ENCODE measurements around the gene WDR54.
"Not testable (repeated sequence)": the region's sequence is repeated elsewhere in the genome, so short reads cannot be mapped to it uniquely, and the experiment has no call there.

The WDR54 gene

GRCh38 chr2:74420006-74420405, 1.5 kb upstream of the WDR54 start:
- no peak overlapping the region for H3K27ac ChIP-seq (ENCODE audit: poor library complexity, severe bottlenecking)
- H3K27me3 ChIP-seq (ENCODE audit: insufficient read depth, poor library complexity, severe bottlenecking), result no peaks in the 10 kb centered on the region
- peaks cover 17% of the 10 kb centered on the region for H3K36me3 ChIP-seq (ENCODE audit: low read depth)
- ATAC-seq (ENCODE audit: low read depth) (no peak), DNase-seq (ENCODE audit: low spot score) (no peak)
- peaks cover 15% of the 10 kb centered on the region for H3K4me1 ChIP-seq (ENCODE audit: insufficient read depth, poor library complexity, severe bottlenecking)
- H3K9me3 ChIP-seq (ENCODE audit: severe bottlenecking), result no peaks in the 10 kb centered on the region
- no peak overlapping the region for H3K4me3 ChIP-seq (ENCODE audit: severe bottlenecking)
- TF ChIP-seq, protein P1, sequence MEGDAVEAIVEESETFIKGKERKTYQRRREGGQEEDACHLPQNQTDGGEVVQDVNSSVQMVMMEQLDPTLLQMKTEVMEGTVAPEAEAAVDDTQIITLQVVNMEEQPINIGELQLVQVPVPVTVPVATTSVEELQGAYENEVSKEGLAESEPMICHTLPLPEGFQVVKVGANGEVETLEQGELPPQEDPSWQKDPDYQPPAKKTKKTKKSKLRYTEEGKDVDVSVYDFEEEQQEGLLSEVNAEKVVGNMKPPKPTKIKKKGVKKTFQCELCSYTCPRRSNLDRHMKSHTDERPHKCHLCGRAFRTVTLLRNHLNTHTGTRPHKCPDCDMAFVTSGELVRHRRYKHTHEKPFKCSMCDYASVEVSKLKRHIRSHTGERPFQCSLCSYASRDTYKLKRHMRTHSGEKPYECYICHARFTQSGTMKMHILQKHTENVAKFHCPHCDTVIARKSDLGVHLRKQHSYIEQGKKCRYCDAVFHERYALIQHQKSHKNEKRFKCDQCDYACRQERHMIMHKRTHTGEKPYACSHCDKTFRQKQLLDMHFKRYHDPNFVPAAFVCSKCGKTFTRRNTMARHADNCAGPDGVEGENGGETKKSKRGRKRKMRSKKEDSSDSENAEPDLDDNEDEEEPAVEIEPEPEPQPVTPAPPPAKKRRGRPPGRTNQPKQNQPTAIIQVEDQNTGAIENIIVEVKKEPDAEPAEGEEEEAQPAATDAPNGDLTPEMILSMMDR (IDR thresholded peaks at IDR 0.05; ENCODE audit: poor library complexity, severe bottlenecking), result no peak

DNA sequence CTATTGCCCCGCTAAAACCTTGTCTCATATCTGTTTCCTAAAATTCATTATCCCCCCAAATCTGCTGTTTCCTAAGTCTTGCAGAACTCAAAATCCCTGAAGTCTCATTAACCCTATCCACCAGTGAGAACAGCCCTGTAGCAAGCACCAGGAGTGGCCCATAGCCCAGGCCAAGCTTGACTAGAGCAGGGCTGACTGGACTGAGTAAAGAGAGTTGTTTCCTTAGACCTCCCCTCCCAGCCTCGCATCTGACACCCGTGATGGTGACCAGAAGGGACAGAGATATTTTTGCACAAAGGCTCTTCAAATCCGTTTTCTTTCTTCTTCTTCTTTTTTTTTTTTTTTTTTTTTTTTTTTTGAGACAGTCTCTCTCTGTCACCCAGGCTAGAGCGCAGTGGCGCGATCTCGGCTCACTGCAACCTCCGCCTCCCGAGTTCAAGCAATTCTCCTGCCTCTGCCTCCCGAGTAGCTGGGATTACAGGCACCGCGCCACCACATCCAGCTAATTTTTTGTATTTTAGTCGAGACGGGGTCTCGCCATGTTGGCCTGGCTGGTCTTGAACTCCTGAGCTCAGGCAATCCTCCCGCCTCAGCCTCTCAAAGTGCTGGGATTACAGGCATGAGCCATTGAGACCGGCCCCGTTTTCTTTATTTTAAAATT, 957 bp upstream of the WDR54 start:
- not testable (repeated sequence) for ATAC-seq (ENCODE audit: low read depth); H3K9me3 ChIP-seq (ENCODE audit: severe bottlenecking); DNase-seq (ENCODE audit: low spot score); H3K27me3 ChIP-seq (ENCODE audit: insufficient read depth, poor library complexity, severe bottlenecking)
- Histone ChIP-seq H3K4me1 (ENCODE audit: insufficient read depth, poor library complexity, severe bottlenecking) (peaks cover 21% of the 10 kb centered on the region), H3K4me3 (ENCODE audit: severe bottlenecking) (peak overlapping the region; percentile 57), H3K36me3 (ENCODE audit: low read depth) (peaks cover 20% of the 10 kb centered on the region), H3K27ac (ENCODE audit: poor library complexity, severe bottlenecking) (peak overlapping the region; percentile 92)

DNA sequence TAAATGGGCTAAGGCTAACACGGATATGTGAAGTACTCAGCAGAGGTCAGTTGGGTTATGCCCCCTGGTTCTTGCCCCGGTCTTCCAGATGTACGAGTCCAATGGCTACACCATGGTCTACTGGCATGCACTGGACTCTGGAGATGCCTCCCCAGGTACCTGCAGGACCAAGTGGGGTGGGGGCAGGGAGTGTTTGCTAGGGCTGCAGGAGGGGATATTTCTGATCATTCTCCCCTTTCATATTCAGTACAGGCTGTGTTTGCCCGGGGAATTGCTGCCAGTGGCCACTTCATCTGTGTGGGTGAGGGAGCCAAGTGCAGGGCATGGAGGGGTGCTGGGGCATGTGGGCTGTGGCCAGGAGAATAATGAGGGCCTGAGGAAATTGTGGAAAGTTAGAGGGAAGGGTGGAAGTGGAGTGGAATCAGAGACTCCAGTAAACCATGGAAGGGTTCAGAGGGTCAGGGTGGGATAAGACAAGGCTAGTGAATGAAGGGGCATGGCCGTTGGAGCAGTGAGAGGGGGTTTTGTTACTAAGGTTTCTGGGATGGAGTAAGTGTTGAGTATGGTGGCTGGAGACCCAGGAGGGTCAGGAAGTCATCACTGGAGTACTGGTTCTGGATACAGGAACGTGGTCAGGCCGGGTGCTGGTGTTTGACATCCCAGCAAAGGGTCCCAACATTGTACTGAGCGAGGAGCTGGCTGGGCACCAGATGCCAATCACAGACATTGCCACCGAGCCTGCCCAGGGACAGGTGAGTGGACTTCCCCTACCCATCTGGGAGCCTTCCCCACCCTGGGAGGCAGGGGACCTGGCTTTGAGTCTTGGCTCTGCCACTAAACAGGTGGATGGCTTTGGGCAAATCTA, 1.9 kb downstream of the WDR54 start:
- no peak overlapping the region for H3K4me3 ChIP-seq (ENCODE audit: severe bottlenecking)
- peak overlapping the region; percentile 92 for H3K27ac ChIP-seq (ENCODE audit: poor library complexity, severe bottlenecking)
- H3K4me1 ChIP-seq (ENCODE audit: insufficient read depth, poor library complexity, severe bottlenecking), result peaks cover 27% of the 10 kb centered on the region
- no peak for DNase-seq (ENCODE audit: low spot score)
- H3K9me3 ChIP-seq (ENCODE audit: severe bottlenecking), result no peaks in the 10 kb centered on the region
- TF ChIP-seq, protein P1 (IDR thresholded peaks at IDR 0.05; ENCODE audit: poor library complexity, severe bottlenecking), result no peak
- no peak for ATAC-seq (ENCODE audit: low read depth)
- H3K36me3 ChIP-seq (ENCODE audit: low read depth), result peaks cover 47% of the 10 kb centered on the region
- no peaks in the 10 kb centered on the region for H3K27me3 ChIP-seq (ENCODE audit: insufficient read depth, poor library complexity, severe bottlenecking)

DNA sequence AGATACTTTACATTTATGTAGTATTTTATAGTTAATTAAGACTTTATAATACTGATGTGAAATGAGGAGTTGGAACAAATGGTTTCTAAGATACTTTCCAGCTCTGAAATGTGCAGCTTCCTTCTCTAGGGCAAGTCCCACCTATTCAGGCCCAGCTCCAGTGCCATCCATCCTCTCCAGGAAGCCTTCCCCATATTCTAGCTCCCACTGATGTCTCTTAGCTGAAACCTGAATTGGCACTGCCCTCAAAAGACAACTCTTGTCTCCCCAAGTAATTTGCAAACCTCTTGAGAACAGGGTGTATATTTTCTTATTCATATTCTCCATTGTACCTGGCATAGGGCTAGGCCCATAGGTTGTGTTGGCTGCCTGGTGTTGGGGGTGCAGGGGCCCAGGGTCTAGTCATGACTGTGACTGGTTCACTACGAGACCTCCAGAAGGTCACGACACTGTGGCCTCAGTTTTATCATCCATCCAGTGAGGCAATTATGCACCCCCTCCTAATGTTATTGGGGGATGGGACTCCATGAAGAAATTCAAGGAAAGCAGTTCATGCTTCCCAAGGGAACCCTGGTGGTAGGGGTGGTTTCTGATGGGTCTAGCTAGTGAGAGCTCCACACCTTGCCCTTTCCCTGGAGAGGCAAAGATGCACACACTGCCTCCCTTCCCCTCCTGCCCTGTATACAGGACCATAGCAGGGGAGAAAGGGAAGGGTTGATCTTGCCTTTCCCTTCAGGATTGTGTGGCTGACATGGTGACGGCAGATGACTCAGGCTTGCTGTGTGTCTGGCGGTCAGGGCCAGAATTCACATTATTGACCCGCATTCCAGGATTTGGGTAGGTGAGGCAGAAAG, 2.8 kb downstream of the WDR54 start:
- DNase-seq (ENCODE audit: low spot score) (no peak), ATAC-seq (ENCODE audit: low read depth) (no peak)
- Histone ChIP-seq H3K4me1 (ENCODE audit: insufficient read depth, poor library complexity, severe bottlenecking) (peaks cover 27% of the 10 kb centered on the region), H3K9me3 (ENCODE audit: severe bottlenecking) (no peaks in the 10 kb centered on the region), H3K4me3 (ENCODE audit: severe bottlenecking) (no peak overlapping the region), H3K36me3 (ENCODE audit: low read depth) (peaks cover 56% of the 10 kb centered on the region), H3K27ac (ENCODE audit: poor library complexity, severe bottlenecking) (peak overlapping the region; percentile 92), H3K27me3 (ENCODE audit: insufficient read depth, poor library complexity, severe bottlenecking) (no peaks in the 10 kb centered on the region)
- TF ChIP-seq, protein P1 (IDR thresholded peaks at IDR 0.05; ENCODE audit: poor library complexity, severe bottlenecking), result no peak

DNA sequence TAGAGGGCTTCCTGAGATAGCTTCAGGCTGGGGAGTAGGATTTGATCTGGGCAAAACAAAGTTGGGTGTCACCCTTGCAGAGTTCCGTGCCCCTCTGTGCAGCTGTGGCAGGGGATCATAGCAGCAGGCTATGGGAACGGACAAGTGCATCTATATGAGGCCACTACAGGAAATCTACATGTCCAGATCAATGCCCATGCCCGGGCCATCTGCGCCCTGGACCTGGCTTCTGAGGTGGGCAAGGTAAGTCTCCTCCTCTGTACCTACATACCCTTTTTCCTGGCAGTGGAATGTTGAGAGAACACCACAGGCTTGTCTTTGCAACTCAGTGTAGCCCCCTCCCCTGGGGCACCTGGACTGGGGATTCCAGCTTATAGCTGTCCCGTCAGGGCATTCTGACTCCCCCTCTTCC, 3.5 kb downstream of the WDR54 start:
- TF ChIP-seq, protein P1 (IDR thresholded peaks at IDR 0.05; ENCODE audit: poor library complexity, severe bottlenecking), result no peak
- H3K36me3 ChIP-seq (ENCODE audit: low read depth), result peaks cover 62% of the 10 kb centered on the region
- DNase-seq (ENCODE audit: low spot score), result no peak
- H3K27me3 ChIP-seq (ENCODE audit: insufficient read depth, poor library complexity, severe bottlenecking), result no peaks in the 10 kb centered on the region
- H3K4me1 ChIP-seq (ENCODE audit: insufficient read depth, poor library complexity, severe bottlenecking), result peaks cover 27% of the 10 kb centered on the region
- H3K27ac ChIP-seq (ENCODE audit: poor library complexity, severe bottlenecking), result peak overlapping the region; percentile 92
- H3K9me3 ChIP-seq (ENCODE audit: severe bottlenecking), result no peaks in the 10 kb centered on the region
- ATAC-seq (ENCODE audit: low read depth), result no peak
- no peak overlapping the region for H3K4me3 ChIP-seq (ENCODE audit: severe bottlenecking)

Measured in RWPE2 (cell line).